GM18907 (cell line): ENCODE measurements around the gene FADS2.
A peak's percentile ranks its signal among the peaks of the same experiment; 100 is the strongest.

Source experiments
- ATAC-seq: cut with Tn5 transposase; IDR thresholded peaks from one replicate; pipeline ENCODE4 v1.9.1; 2021; ENCODE audit warnings: mild to moderate bottlenecking, moderate library complexity; ENCODE audit not compliant: unreplicated experiment

The FADS2 gene

DNA sequence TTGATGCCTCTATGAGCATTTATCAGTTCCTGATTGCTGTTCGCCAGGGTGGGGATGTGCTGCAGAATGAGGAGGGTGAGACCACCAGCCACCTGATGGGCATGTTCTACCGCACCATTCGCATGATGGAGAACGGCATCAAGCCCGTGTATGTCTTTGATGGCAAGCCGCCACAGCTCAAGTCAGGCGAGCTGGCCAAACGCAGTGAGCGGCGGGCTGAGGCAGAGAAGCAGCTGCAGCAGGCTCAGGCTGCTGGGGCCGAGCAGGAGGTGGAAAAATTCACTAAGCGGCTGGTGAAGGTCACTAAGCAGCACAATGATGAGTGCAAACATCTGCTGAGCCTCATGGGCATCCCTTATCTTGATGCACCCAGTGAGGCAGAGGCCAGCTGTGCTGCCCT lies 32.6 kb upstream of the FADS2 start:
- no peak for ATAC-seq

DNA sequence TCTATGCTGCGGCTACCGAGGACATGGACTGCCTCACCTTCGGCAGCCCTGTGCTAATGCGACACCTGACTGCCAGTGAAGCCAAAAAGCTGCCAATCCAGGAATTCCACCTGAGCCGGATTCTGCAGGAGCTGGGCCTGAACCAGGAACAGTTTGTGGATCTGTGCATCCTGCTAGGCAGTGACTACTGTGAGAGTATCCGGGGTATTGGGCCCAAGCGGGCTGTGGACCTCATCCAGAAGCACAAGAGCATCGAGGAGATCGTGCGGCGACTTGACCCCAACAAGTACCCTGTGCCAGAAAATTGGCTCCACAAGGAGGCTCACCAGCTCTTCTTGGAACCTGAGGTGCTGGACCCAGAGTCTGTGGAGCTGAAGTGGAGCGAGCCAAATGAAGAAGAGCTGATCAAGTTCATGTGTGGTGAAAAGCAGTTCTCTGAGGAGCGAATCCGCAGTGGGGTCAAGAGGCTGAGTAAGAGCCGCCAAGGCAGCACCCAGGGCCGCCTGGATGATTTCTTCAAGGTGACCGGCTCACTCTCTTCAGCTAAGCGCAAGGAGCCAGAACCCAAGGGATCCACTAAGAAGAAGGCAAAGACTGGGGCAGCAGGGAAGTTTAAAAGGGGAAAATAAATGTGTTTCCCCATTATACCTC lies 32.1 kb upstream of the FADS2 start:
- ATAC-seq, result no peak

- ATAC-seq, result no peak
Measured at GRCh38 chr11:61797263-61797944, 30.7 kb upstream of the FADS2 start.

- no peak for ATAC-seq
Measured at GRCh38 chr11:61799665-61800284, 28.3 kb upstream of the FADS2 start.

- ATAC-seq, result no peak
Measured at GRCh38 chr11:61800331-61801281, 27.5 kb upstream of the FADS2 start.

DNA sequence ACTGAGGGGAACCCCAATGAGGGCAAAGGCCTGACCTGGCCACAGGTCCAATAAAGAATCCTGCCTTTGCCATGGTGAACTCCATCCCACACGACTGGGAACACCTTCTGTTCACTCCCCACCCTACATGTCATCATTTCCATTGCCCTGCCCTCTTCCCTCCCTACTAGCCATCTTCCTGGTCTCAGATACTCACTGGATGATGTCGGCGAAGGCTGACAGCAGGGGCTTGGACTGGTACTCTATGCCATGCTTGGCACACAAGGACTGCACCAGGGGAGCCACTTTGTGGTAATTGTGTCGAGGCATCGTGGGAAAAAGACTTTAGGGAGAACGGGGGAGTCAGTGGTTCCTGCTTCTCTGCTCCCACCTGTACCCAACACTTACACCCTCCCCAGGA lies 25.5 kb upstream of the FADS2 start:
- no peak for ATAC-seq

DNA sequence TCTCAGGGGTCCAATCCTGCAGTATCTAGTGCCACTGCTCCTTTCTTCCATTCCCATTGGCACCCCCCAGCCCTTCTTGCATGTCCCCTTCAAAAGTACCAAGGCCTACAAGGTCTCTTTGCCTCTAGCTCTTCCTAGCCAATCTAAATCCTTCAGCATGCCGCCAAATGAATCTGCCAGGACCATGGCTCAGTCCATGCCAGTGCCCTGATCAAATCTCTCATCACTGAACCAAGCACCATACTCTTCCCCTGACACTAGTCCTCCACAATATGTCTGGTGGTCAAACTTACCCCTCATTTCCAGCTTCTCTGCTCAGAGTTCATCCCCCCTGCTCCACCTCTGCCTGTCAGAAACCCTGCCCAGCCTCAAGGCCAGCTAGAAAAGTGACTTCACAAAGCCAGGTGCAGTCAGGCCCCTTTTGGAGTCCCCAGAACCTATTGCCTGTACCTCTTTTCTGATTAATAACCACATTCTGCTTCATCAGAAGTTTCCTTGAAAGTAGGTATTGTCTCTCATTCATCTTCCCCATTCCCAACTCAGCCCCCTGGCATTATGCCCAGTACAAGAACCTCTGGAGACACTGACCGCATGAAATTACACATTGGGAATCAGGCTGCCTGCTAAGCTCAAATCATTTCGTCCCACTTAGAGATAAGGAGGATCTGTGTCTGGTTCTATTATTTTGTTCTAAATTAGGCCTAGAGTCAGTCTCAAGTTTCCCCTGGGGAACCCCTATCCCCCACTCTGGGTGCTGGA lies 24.0 kb upstream of the FADS2 start:
- ATAC-seq, result no peak

DNA sequence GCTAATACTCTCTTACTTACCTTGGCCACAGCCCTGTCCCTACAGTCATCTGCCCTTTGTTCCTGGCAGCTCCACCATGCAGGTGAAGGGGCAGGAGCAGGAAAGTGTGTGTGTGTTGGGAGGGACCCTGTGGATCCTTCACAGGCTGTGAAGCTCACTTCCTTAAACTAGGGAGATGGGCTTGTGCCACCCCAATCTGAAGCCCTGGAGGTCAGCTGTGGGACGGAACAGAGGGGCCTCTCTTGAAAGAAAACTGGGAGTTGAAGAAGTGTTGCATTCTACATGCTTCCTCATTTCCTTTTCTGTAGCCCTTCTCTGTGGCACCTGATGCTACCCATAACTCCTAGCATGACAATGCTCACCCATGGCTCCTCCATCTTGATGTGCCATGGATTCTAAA lies 23.0 kb upstream of the FADS2 start:
- no peak for ATAC-seq

DNA sequence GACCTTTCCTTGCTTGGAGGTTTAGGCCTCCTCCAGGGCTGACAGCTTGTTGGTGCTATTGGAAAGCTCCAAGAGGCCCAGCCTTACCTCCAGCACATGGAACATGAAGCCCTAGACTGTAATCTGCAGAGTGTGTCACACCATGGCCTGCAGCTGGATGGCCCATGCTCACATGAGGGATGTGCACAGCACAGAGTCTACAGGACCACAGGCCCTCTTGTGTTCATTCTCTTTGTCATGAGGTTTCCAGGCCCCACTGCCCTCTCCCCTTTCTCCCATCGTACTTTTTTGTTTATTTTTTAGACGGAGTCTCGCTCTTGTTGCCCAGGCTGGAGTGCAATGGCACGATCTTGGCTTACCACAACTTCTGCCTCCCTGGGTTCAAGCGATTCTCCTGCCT lies 21.3 kb upstream of the FADS2 start:
- no peak for ATAC-seq

DNA sequence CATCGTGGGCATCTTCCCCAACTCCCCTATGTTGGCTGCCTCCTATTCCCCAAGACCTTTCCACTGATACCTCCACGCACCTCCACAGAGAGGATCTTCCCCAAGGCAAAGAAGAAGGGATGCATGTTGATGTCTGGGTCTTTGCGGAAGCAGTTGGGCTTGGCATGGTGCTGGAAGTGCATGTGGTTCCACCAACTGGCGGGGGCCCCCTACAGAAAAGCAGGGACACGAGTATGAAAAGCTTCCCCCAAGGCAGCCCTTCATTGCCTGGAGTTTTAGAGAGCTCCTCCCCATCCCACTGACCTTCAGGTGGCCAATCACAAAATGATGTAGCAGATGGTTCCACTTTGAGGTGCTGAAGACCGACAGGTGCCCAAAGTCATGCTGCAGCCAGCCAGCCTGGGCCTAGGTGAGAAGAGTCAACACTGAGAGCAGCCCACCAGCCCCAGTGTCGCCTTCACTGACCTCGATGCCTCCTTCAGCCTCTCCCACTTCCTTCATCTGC lies 17.4 kb upstream of the FADS2 start:
- no peak for ATAC-seq

GRCh38 chr11:61811831-61812230 lies 16.3 kb upstream of the FADS2 start:
- ATAC-seq, result no peak

DNA sequence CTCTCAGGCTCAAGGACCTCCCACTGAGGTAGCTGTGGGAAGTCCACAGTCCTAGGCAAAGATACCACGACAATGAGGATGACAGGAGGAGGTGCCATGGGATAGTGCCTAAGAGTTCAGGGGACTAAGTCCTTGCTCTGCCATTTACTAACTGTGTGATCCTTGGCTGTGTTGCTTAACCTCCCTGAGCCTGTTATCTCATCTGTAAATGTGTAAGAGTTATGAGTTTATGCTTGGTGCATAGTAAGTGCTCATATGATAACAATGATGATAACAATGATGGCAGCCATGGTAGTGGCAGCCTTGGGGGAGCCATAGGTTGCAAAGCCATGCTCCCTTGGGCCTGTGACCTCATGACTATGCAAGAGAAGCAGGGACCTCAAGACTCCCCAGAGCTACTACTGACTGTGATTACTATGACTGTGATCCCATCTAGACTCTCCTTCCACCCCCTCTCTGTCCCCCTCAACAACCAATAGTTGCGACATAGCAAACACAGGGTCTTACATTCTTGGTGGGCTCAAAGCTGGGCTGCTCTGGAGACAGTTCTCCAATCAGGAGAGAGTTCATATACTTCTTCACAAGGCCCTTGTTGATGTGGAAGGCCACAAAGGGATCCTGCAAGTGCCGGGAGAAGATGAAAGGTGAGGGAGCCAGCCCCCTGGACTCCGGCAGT lies 15.2 kb upstream of the FADS2 start:
- no peak for ATAC-seq

DNA sequence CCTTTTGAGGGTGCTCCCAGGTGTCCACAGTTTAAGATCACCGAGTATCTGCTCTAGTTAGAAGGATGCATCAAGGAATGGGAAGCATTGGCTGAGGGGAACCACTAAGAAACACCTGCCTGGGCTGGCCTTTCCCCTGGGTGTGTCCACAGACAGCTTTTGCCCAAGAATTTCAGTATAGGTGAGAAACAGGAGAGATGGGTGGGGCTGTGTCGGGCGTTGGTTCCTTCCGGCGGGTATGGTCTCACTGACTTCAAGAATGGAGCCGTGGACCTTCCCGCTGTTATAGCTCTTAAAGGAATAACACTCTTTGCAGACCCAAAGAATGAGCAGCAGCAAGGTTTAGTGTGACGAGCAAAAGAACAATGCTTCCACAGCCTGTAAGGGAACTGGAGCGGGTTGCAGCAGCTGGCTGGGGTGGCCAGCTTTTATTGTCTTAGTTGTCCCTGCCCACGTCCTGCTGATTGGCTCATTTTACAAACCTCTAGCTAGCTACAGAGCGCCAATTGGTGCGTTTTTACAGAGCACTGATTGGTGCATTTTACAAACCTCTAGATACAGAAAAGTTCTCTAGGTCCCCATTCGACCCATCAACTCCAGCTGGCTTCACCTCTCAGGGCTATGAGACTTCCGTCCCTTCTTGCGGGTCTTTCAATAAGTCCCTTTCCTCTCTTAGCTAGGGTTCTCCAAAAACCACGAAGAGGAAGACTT lies 13.7 kb upstream of the FADS2 start:
- ATAC-seq, result no peak

- ATAC-seq, result peak; percentile 55
Measured at GRCh38 chr11:61814958-61815789, 12.9 kb upstream of the FADS2 start.

- peak; percentile 34 for ATAC-seq
Measured at GRCh38 chr11:61815790-61816735, 12.0 kb upstream of the FADS2 start.

DNA sequence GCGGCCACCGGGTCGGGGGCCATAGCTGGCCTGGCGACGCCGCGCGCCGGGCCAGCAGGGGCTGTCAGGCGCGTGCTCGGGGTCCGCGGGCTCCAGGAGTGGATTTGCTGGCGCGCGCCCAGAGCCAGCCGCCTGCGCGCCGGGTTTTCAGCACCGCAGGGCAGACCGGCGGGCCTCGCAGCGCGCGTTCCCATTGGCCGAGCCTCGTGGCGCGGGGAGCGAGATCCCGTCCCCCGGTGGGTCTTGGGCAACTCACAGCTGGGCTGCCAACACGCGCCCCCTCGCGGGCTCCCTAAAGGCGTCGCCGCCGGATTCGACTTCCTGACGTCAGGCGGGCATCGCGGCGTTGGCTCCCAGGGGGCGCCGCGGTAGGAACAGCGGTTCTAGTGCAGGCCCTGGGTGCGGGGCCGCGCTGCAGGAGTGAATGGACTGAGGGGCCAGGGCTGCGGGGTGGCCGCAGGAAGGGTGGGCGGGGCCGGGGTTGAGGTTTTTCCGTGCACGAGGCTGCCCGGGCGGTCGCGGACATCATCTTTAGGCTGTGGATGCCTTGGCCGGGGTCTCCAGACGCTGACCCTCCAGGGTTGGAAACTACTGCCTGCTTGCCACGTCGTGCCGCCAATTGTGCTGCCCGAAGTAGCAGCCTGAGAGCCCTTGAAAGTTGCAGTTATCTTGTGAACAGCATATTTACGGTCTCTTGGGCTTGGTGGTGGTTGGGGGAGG lies 11.2 kb upstream of the FADS2 start, which contains the start of gene FADS1:
TSS of gene FADS1 (minus strand) at position 268 of the 720 bp plus-strand sequence. CDS start at position 194, 74 bp downstream.
- ATAC-seq, result peak; percentile 56
